CD4-positive, alpha-beta T cell treated with Interleukin-15 for 1 hour (primary cell): ENCODE results near the gene EMILIN3.

Experiments
- DNase-seq: peaks from one replicate; pipeline ENCODE4 v3.0.0-alpha.2; 2020

EMILIN3 gene

DNA sequence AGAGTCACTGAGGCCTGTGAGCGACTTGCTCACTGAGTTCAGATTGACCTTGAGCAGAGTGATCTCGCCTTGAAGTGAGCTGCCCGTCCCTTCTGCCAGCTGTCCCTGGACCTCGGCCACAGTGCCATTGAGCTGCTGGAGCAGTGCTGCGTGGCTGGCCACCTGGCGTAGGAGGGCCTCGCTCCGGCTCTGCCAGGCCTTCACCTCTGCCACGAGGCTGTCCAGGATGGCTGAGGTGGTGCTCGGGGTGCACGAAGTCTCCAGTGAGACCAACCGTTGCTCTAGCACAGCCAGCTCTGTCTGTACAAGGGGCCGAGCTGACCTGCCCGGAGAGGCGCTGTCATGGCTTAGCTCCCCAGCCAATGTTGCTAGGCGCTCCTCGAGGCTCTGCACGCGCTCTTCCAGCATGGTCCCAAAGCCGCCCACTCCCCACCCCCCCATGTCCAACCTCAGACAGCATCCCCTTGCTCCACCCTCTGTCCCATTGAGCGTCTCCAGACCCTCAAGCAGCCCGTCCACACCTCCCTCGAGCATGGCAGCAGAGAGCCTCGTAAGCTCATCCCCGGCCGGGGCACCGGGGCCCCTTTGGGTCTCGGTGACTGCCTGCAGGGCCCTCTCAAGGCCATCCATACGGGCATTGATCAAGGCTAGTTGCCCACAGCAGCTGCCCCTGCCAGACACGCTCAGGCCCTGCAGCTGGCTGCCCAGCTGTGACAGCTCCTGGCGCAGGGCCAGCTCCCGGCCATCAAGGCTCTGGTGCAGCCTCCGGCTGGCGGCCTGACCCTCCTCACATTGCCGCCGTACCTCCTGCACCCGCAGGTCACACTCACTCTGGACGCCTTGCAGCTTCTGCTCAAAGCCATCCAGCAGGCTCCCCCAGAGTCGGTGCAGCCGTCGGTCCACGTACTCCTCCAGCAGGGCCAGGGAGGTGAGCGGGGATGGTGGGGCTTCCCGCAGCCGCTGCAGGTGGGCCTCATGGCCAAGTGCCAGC is 4.6 kb downstream of the EMILIN3 start:
- DNase-seq = no peak

DNA sequence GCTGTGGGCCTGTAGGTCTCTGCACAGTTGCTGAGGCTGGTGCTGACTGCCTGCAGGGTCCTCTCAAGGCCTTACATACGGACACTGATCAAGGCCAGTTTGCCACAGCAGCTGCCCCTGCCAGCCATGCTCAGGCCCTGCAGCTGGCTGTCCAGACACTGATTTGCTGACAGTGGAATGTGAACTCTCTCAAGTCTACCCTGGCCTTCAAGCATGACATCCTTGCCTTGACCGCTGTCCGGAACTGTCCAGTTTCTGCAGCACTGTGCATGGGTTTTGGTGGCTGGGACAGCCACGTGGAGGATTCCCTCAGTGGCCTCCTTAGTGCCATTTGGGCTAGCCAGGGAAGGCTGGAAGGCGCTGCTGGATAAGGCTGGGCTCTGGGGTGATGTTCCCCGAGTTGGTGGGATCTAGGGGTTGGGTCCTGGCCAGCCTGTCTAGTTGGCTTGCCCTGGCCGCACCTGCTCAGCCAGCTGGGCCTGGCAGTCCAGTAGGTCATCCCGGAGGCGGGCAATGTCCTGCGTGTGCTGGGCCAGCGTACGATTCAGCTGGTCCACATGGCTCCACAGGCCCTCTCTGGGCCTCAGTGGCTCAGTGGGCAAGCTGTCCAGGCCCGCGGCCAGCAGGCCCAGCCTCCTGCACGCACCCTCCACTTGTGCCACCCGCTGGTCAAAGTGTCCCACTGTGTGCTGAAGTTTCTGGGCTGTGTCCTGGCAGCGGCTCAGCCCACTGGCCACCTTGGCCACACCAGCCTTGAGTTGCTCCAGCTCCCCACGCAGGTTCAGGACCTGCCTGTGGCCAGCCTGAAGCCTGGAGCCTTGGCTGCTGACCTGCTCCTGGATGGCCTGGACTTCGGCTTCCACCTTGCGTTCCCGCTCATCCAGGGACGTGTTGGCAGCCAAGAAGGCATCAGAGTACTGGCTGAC is 5.5 kb downstream of the EMILIN3 start:
- DNase-seq = no peak

GRCh38 chr20:41359541-41360011 is 7.0 kb downstream of the EMILIN3 start:
- DNase-seq = no peak

DNA sequence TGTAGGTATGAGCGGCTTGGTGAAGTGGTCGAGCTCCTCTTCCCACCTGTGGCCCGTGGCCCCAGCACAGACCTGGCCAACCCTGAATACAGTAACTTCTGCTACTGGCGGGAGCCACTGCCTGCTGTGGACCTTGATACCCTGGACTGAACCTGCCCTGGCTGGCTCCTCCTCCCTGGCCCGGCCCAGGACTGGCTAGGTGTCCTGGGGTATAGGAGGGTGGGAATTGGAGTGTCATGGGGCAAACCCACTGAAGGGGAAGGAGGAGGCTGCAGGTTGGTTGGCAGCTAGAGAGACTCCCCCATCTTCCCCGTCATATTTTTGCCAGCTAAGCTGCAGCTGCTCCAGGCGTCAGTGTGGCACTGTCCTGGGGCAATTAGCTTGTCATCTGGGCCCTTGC is 7.9 kb downstream of the EMILIN3 start:
- DNase-seq = no peak

DNA sequence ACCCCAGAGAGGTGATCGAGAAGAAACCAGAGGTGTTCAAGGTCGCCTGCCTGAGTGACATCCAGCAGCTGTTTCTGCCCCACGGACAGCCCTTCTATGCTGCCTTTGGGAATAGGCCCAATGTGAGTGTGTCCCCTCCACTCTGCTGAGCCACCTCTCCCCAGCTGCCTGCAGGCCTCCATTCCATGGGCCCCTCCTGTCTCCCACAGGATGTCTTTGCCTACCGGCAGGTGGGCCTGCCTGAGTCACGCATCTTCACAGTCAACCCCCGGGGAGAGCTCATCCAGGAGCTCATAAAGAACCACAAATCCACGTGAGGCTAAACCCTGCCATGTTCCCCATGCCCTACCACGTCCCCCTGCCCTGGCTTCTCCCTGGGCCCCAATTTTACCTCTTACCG is 8.4 kb downstream of the EMILIN3 start:
- no peak for DNase-seq

GRCh38 chr20:41357424-41358163 is 9.0 kb downstream of the EMILIN3 start:
- no peak for DNase-seq

DNA sequence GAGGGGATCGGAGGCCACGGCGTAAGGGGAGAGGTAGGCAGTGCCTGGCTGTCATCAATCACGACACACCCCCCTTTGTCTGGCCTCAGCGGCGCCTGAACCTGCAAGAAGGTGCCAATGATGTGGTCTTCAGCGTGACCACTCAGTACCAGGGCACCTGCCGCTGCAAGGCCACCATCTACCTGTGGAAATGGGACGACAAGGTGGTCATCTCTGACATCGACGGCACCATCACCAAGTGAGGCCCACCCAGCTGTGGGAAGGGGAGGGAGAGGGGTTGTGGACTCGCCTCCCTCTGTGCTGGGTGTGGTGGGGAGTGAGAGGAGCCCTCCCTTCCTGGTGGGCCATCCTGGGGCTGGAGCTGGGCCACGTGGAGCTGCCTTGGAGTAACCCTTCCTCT is 9.7 kb downstream of the EMILIN3 start:
- no peak for DNase-seq

- no peak for DNase-seq
Observed at GRCh38 chr20:41355598-41356203, 10.9 kb downstream of the EMILIN3 start.

GRCh38 chr20:41355192-41355591 is 11.4 kb downstream of the EMILIN3 start:
- no peak for DNase-seq

DNA sequence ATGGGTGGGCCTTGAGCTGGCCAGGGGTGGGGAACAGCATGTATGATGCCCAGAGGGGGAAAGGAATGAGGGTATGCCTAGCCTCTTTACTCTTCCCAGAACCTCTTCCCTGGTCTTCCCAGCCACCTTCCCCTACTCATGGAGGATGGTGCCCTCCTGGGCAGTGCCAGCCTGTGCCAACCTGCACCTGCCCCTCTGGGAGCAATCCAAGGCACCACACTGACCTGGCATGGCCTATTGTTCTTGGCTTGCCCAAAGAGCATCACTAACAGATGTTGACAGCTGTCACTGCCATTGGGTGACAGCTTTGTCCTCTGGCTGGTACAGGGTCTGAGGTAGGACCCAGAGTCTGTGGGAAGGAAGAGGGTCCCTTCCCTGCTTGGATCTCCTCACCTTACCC is 13.1 kb downstream of the EMILIN3 start:
- DNase-seq = no peak

DNA sequence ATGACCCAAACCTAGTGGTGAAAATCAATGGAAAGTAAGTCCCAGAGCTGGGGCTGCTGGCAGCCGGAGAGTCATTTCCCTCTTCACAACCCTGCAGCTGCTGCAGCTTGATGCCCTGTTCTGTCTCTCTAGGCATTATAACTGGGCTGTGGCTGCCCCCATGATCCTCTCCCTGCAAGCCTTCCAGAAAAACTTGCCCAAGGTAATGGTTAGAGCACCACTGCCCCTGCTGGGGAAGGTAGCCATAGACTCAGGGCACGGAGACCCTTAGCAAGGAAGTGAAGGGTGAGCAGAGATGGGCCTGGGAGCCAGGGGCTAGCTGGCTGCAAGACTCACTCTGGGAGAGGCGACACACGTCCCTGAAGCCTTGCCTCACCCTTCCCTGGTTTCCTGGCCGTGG is 14.0 kb downstream of the EMILIN3 start:
- no peak for DNase-seq

GRCh38 chr20:41352106-41352505 is 14.5 kb downstream of the EMILIN3 start:
- DNase-seq = no peak

GRCh38 chr20:41350408-41350962 is 16.1 kb downstream of the EMILIN3 start:
- no peak for DNase-seq

GRCh38 chr20:41349943-41350342 is 16.7 kb downstream of the EMILIN3 start:
- DNase-seq = no peak

- DNase-seq = no peak
Observed at GRCh38 chr20:41349266-41349665, 17.4 kb downstream of the EMILIN3 start.

GRCh38 chr20:41348430-41349172 is 18.0 kb downstream of the EMILIN3 start:
- no peak for DNase-seq

DNA sequence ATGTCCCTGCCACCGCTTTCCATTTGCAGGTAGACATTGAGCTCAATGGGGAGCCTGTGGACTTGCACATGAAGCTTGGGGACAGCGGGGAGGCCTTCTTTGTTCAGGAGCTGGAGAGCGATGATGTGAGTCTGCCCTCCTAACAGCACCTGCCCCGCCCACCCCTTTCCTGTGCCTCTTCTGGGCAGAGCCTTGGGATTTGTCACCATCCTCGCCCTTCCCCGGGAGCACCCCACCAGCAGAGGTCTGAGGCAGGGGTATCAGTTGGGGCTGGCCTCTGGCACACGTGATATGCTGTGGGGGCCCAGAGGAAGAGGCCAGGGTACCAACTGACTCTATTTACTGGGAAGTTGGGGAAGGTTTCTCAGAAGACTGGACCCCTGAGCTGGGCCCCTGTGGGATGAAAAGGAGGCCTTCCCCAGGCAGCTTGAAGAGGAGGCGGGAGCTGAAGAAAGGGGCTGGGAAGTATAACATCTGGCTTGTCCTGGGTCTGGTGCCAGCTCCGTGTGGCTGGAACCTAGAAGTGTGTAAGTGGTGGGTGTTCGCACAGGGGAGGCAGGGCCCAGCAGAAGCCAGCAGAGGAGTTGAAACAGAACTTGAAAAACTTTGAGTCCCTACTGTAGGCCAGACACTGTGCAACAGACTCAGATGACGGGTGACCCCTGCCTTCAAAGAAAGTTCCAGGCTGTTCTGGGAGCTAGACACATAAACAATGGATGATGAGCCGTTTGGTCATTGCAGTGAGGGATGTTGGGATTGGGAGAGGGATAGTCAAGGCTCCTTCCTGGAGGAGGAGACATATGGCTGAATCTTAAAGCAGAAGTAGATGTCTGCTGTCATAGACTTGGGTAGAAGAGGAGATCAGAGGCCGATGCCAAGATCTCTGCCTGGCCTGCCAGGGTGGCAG is 18.8 kb downstream of the EMILIN3 start:
- DNase-seq = no peak

DNA sequence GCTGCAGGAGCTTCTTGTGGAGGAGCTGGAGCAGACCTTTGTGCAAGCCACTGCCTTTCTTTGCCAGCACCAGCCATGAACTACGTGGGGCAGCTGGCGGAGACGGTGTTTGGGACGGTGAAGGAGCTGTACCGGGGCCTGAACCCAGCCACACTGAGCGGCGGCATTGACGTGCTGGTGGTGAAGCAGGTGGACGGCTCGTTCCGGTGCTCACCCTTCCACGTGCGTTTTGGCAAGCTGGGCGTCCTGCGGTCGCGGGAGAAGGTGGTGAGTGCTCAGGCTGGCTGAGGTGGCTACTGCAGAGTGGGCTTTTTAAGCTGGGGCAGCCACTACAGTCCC is 20.9 kb downstream of the EMILIN3 start:
- DNase-seq = no peak

DNA sequence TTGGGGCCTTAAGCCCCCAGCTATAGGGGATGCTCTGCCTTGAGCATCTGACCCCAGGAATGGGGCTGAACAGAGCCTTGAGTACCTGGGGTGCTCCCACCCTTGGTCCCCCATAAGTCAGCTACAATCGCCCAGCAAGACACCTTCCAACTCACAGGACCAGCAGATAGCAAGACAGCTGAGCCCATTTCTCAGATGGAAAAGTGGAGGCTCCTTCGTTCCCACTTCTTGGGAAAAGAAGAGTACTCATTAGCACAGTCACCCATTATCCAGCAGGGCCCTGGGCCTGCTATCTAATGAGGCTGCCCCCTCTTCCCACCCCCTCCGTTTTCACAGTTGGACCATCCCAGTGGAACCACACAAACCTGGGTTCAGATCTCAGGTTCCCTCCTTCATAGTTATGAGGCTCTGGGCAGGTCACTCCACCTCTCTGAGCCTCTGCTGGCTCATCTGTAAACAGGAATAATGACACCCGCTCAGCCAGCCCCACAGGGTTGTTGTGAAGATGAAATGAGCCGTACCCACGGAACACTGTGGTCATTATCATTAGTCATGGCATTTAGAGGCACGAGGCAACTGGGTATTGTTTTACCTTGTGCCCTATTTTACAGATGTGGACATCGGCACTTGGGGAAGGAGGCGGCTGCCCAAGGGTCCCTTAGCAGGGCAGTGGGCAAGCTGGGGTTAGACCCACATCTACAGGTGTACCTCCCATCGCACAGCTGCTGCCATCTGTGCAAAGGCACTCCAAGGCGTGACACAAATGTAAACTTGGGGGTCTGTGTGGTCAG is 21.5 kb downstream of the EMILIN3 start:
- DNase-seq = no peak
